SHP77 (cell line): ENCODE data around the gene IQGAP2.

Experiments used
- DNase-seq, 2 experiments: peaks; one replicate each; lab custom pipeline; 2025; lab: John Stamatoyannopoulos, UW

Gene IQGAP2

DNA sequence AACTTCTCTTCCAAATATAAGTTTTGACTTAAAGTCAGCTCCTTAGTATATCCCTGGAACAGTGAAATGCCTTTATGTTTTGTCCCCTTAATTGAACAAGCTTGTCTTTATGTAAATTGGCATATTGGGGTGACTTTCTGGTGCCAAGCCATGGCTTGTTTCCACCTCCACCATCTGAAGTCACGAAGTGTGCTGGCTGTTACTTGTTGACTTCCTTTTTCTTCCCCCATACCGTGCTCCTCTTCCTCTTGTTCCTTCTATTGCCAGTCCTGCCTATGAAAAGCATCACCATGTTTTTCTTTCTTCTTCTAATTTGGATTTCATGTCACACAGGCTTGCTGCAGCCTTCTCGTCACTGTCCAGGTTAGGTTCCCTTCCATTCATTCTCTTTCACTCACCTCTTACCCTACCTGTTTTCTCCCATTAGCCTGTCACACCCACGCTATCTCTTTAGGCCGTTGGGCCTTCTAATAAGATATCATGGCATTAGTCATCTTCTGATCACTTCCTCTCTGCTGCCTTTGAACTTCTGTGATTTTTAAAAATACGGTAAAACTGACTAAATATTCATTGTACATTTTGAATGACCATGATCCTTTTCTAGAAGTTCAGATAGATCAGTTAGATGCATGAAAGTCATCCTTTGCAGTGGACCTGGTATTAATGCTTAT is 48.1 kb downstream of the IQGAP2 start:
- DNase-seq = no peak

GRCh38 chr5:76455531-76456133 is 52.5 kb downstream of the IQGAP2 start:
- DNase-seq = no peak

- no peak for DNase-seq
These were observed 53.2 kb downstream of the IQGAP2 start for GRCh38 chr5:76456258-76456657.

DNA sequence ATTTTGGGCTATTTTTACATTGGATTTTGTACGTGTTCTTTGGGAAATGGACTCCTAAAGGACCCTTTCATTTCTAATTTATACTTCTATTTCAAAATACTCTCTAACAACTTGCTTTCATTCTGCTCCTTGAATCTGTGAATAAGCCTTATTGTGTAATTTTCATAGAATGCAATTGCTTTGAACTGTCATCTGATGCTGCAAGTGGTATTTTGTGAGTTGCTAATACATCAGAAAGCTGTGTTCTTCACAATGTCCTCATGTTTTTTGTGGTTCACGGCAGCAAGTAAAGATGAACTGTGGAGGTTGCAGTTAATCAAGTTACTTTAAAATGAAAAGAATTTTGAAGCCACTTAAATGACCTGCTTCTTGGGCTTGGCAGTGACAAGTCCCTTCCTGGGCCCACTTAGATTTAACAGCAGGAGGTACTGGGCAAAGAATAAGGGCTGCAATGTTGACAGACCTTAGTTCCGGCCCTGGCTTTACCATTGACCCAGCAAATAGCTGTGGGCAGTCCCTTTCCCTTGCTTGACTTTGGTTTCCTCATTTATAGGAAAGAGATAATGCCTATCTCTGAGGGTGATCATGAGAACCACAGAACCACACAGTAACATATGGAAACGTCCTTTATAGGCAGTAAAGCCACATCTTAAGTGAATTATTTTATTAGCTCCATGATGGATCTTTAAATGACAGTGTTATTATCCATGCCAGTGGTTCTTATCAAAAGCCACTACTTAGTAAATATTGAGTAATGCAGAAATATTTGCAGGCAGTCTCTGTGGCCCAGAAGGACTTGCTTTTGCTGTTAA is 54.8 kb downstream of the IQGAP2 start:
- no peak for DNase-seq

- DNase-seq = no peak
These were observed 55.4 kb downstream of the IQGAP2 start for GRCh38 chr5:76458486-76458830.

DNA sequence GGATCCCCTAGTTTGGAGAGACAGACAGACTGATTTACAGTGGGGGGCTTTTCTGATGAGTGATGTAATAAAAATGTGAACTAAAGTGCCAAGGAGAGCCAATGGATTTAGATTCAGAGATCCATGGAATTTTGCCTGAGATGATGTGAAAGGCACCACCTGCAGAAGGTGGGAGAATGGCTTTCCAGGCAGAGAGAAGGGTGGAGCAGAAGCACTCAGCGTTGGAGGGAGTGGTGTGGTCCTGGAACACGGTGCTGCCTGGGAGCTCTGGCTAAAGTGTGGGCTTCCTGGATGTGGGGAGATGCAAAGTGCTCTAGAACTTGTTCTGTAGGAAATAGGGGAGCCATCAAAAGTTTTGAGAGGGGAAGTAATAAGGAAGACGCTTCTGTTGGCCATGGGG is 57.0 kb downstream of the IQGAP2 start:
- DNase-seq = no peak

- no peak for DNase-seq
These were observed 59.1 kb downstream of the IQGAP2 start for GRCh38 chr5:76462097-76462667.

GRCh38 chr5:76467216-76467615 is 64.1 kb downstream of the IQGAP2 start:
- DNase-seq = no peak

DNA sequence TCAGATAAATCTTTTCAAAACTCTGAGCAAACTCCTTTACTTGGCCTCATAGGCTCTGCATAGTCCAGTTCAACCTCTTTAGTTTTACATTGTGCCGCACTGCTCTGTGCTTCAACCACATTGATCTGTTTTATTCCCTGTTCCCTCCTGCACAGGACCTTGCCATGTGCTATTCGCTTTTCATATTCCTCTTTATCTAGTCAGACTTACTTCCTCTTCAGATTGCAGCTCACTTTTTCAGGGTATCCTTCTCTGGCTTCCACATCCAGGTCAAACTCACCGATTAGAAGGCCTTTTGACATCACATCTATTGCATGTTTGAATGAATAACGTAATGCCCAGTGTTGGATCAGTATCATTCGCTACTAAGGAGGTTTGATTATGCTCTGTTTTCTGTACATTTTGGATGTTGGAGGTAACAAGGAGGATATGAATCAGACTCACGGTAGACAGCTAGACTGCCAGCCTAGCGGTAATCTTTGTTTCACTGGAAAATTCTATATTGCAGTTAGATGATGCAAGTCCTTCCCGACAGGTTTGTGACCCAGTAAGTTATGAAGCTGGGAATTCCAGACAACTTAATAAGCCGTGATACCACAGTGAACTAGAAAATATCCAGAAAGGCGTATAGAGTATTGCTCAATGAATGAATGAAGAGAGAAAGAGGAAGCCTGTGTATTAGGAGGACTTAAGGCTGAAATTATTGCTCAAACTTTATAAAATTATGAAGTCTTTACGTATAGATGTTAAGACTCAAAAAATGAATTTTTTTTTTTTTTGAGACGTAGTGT is 65.7 kb downstream of the IQGAP2 start:
- no peak for DNase-seq

DNA sequence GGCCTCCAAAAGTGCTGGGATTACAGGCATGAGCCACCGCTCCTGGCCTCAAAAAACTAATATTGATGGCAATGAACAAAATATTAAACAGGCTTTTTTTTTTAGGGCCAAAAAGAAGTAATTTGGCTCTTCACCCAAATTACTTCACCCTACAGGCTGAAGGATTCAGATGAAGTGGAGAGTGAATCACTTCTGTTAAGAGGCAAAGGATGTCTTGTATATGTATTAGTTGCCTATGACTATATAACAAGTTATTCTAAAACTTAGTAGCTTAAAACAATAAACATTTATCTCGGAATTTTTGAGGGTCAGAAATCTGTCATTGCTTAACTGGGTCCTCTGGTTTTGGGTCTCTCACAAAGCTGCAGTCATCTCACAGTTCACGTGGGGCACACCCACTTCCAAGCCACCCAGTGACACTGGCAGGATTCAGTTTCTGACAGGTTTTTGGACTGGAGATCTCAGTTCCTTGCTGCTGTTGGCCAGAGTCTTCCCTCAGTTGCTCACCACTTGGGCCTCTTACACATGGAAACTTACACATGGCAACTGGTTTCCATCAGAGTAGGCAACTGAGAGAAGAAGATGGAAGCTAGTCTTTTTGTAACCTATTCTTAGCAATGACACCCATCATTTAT is 66.7 kb downstream of the IQGAP2 start:
- DNase-seq = no peak

GRCh38 chr5:76470976-76471375 is 67.9 kb downstream of the IQGAP2 start:
- DNase-seq = no peak

DNA sequence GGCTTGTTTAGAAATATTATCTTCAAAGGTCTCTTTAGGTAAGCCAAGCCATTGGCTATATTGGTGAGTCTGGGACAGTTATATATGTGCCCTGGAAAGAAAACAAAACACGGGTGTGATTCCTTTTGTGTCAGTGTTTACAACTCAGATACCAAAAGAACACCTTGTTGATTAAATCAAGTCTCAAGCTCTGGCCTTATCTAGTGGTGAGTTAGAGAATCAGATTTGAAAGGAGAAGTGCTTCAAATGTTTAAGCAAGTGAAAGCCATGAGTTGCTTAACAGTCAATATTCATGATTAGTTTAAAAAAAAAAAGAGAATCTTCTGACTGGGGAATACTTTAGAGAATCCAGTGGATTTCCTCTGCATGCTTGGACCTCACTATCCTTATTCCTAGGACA is 68.3 kb downstream of the IQGAP2 start:
- DNase-seq = no peak

GRCh38 chr5:76471987-76472334 is 68.9 kb downstream of the IQGAP2 start:
- no peak for DNase-seq

- no peak for DNase-seq
These were observed 69.4 kb downstream of the IQGAP2 start for GRCh38 chr5:76472335-76473008.

- DNase-seq = no peak
These were observed 69.9 kb downstream of the IQGAP2 start for GRCh38 chr5:76473009-76473336.

DNA sequence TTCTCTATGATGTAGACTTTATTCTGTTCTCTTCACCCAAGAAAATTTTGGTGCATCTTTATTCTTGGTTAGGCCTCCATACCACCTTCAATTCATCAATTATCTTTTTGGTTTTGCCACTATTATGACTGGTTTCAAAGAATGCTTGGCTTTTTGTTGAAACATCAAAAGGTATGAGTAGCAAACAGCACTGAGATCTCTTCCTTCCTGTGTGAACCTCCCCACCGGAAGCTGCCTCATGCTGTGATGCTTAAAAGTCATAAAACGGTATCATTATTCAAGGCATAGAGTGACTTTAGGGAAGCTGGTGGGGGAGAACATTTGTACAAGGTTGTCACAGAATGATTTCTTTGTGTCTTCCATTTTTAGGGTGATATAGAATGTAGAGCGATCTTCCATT is 70.6 kb downstream of the IQGAP2 start:
- DNase-seq = no peak

DNA sequence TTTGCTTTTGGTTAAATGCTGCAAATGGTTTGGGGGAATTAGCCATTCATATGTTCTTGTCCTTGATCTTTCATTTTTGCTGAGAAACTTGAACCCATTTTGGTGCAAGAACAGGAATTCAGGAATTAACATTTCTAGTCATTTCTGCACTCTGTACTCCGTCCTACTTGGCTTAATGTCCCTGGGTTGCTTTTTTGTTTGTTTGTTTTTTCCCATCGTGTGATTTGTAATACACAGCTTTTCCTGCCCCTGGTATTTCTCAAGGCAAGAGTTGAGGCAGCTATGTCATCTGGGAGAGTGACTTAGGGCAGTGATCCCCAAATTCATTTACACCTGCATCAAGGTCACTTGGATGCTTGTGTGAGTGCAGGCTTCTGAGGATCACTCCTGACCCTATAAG is 71.3 kb downstream of the IQGAP2 start:
- no peak for DNase-seq

GRCh38 chr5:76475385-76475784 is 72.3 kb downstream of the IQGAP2 start:
- DNase-seq = no peak

DNA sequence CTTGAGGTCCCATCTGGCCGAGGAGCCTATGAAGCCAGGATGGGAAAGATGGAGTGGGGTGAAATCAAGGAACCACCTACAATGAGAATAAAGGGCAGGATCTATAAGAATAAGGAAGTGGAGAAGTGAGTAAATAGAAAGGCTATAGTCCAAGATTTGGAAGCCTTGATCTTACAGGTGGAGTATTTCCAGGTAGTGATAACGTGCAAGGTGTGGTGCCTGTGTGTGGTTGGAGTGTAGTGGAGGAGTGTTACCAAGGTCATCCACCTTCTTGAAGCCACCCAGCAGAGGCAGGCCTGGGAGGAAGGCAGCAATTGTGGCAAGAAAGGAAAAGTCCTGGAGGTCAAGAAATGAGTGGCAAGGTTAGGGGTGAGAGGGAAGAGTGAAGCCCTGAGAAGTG is 72.9 kb downstream of the IQGAP2 start:
- DNase-seq = no peak

GRCh38 chr5:76476474-76477038 is 73.5 kb downstream of the IQGAP2 start:
- no peak for DNase-seq

DNA sequence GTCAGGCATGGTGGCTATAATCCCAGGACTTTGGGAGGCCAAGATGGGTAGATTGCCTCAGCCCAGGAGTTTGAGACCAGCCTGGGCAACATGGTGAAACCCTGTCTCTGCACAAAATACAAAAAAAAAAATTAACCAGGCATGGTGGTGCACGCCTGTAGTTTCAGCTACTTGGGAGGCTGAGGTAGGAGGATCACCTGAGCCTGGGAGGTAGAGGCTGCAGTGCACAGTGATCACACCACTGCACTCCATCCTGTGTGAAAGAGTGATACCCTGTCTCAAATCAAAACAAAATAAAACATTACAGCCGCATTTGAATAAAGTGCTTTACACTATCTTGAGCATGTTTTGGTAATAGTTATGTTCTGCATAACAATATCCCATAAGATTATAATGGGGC is 74.0 kb downstream of the IQGAP2 start:
- no peak for DNase-seq
